Stimulated activated CD8-positive, alpha-beta memory T cell treated with anti-CD3 and anti-CD28 coated beads, Interleukin-7, amount 100 ng/mL, for 1 hour (primary cell): Measurements from ENCODE around the gene TMC5.
"Not testable (repeated sequence)": the region's sequence is repeated elsewhere in the genome, so short reads cannot be mapped to it uniquely, and the experiment has no call there.

Experiments used
- DNase-seq, 2 donors: peaks; one replicate each; pipeline ENCODE4 v3.0.0-alpha.2; 2020; ENCODE audit warnings: low read depth in 2 of 2

The TMC5 gene

DNA sequence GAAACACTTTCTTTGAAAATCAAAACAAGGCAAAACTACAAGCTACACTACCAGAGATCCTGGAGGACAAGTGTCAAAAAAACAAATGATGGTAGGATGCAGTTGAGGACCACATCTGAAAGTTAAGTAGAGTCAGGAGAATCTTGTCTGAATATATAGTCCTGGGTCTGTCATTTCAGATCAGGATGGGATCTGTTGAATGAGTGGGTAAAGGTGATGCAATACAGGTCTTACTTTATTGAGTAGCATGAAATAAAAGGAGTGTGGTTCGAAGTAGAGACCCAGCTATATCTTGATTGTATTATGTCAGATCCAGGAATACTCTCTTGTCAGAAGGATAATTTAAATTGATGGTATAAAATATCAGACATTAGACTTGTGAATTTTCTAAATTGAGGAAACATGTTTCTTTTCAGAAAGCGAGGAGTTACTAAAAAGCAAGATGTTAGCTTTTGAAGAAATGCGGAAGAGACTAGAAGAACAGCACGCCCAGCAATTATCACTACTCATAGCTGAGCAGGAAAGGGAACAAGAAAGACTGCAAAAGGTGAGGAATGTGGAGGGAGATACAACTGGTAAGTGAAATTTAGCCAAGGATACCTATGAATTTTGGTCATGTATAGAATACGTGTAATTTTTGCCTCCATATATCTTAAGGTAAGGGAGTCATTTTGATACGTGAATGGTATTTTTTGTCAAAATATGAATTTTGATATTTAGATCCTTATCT is 122.7 kb downstream of the TMC5 start:
- no peak for DNase-seq

DNA sequence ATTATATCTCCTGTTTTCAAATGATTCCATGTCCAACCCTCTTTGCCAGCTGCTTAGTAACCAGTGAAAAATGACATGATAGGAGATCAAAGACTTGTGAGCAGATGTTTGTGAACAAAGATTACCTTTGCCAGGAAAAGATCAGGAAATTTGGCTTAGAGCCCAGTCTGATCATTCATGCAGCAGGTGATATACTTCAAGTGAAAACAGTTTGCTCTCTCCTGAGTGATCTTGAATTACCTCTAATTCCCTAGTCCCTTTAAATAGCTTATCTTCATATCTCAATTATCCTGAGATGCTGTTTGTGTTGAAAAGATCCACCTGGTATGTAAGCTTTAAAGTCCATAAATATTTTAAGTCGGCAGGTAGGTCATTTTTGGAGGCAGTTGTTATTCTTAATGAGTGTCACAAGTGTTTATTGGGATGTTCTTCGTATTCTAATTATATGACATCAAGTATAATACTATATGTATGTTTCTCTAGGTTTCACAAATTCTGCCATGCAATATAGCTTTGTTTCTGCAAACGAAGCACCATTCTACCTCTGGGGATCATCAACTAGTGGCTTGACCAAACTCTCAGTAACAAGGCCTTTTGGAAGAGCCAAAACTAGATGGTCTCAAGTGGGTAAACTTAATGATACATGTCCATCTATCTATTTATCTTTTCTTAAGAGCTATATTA is 124.6 kb downstream of the TMC5 start:
- no peak for DNase-seq

- not testable (repeated sequence) for DNase-seq
Measured at GRCh38 chr16:19543278-19543996, 125.8 kb downstream of the TMC5 start.

GRCh38 chr16:19548144-19548543 is 130.5 kb downstream of the TMC5 start:
- no peak for DNase-seq
